Stomach (tissue), 4 donors: ENCODE measurements around the gene CCN5.

ENCODE experiments used
- CTCF ChIP-seq, 7 experiments: fragments of 450-650 bp in 4 of 7; fragments of 200-600 bp in 3 of 7; sonication (generic) in 3 of 7; IDR thresholded peaks; one replicate each; pipeline ENCODE4 v1.5.1; 2016 to 2019; ENCODE audit warnings: antibody characterized with exemption in 7 of 7, control low read depth in 2 of 7, mild to moderate bottlenecking in 1 of 7
- EP300 ChIP-seq: sonication (generic); formaldehyde crosslinking; IDR thresholded peaks from one replicate; pipeline ENCODE4 v1.6.1; 2017; ENCODE audit warnings: antibody characterized with exemption
- POLR2A ChIP-seq, 4 donors: fragments of 450-650 bp; IDR thresholded peaks; one replicate each; pipeline ENCODE4 v1.6.1; 2016; ENCODE audit warnings: antibody characterized with exemption in 4 of 4, control low read depth in 2 of 4, mild to moderate bottlenecking in 1 of 4, moderate library complexity in 1 of 4
- POLR2AphosphoS5 ChIP-seq, 3 donors: sonication (generic); formaldehyde crosslinking; IDR thresholded peaks; one replicate each; pipeline ENCODE4 v1.6.1; 2016; ENCODE audit warnings: antibody characterized with exemption in 3 of 3

DNA sequence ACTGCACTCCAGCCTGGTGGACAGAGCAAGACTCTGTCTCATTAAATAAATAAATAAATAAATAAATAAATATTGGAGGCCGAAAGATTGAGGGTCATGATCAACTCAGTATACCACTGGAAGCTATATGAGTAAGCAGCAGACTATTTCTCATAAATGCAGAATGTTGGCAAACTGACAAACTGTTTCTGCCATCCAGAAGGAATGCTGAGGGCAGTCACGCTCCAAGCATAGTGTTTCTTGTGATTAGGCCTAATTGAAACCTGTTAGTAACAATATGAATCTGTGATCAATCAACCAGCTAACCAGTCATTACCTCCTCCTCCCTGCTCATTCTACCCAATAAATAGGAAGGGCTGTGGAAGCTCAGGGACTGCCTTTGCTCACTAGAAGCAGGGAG lies 15.3 kb downstream of the CCN5 start:
- TF ChIP-seq POLR2AphosphoS5 (IDR thresholded peaks at IDR 0.05) (no peak), POLR2A (IDR thresholded peaks at IDR 0.05) (no peak), EP300 (no peak), CTCF (IDR thresholded peaks at IDR 0.05) (no peak)
